ENCODE data around the gene UGT1A4. TPM values are rescaled to one million over a fixed set of nuclear protein-coding genes. Genes with fewer than 3 reads are reported as not detected.

The UGT1A4 gene
- total RNA-seq, 1 experiment from 2014 or later, result 0.12 TPM

DNA sequence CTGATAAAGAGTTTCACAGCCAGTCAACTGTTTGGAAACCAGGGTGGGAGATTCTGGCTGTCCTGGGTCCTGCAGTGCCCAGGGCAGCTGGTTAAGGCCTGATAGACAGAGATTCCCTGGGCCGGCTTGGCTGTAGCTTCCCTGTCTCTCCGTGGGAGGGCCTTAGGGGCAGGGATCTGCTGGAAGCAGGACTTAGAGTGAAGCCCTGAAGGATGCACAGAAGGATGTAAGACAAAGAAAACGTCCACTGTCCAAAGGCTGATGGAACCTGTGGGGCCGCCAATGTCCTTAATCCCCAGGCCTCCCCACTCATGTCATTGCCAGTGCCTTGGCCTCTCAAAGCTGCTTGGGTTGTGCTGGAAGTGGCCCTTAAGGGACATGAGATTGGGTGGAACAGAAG lies 92.6 kb downstream of the UGT1A4 start:
- BruUV-seq (replicated peaks), result no TSS peak
- no peaks in the 10 kb centered on the region for H4K20me1 ChIP-seq (ENCODE audit: insufficient read depth)
- ChIA-PET RAD21 (ENCODE audit: low non-redundant PET in 1 of 2, low total read pairs in 2 of 2, uncharacterized antibody in 2 of 2, unreplicated experiment in 2 of 2) (no interaction called here), CTCF (no interaction called here), POLR2A (no interaction called here)
- ATAC-seq (no peak), DNase-seq (ENCODE audit: low read depth, low spot score) (no peak)
- H3K9me3 ChIP-seq (ENCODE audit: control insufficient read depth in 1 of 2, insufficient read depth in 1 of 2, low read depth in 1 of 2, low read length in 2 of 2), result no peaks in the 10 kb centered on the region
- no peak overlapping the region for H3K27ac ChIP-seq (ENCODE audit: low read depth, low read length)
- intact Hi-C loops (cut with micrococcal nuclease), result no loop called here
- H3K9ac ChIP-seq (ENCODE audit: low read length), result no peak overlapping the region
- no peaks in the 10 kb centered on the region for H3K4me1 ChIP-seq (ENCODE audit: control insufficient read depth in 1 of 2, insufficient read depth in 2 of 2, low read length in 2 of 2)
- no peak overlapping the region for H3K4me2 ChIP-seq (ENCODE audit: low read length)
- H3K4me3 ChIP-seq (replicated peaks in 1 of 2; ENCODE audit: low read depth in 1 of 2, low read length in 2 of 2), result no peak overlapping the region
- H2AFZ ChIP-seq (ENCODE audit: low read depth, low read length, poor library complexity, severe bottlenecking), result no peak overlapping the region
- no peaks in the 10 kb centered on the region for H3K9me2 ChIP-seq (ENCODE audit: insufficient read depth)
- no peaks in the 10 kb centered on the region for H3K36me3 ChIP-seq (ENCODE audit: control insufficient read depth in 1 of 2, insufficient read depth in 2 of 2, low read length in 2 of 2)
- H3K27me3 ChIP-seq (ENCODE audit: insufficient read depth, low read length), result no peaks in the 10 kb centered on the region; the same call in 1 of the 2 replicates
- H3K79me2 ChIP-seq (ENCODE audit: insufficient read depth, low read length), result no peaks in the 10 kb centered on the region
- TF ChIP-seq, protein P1, sequence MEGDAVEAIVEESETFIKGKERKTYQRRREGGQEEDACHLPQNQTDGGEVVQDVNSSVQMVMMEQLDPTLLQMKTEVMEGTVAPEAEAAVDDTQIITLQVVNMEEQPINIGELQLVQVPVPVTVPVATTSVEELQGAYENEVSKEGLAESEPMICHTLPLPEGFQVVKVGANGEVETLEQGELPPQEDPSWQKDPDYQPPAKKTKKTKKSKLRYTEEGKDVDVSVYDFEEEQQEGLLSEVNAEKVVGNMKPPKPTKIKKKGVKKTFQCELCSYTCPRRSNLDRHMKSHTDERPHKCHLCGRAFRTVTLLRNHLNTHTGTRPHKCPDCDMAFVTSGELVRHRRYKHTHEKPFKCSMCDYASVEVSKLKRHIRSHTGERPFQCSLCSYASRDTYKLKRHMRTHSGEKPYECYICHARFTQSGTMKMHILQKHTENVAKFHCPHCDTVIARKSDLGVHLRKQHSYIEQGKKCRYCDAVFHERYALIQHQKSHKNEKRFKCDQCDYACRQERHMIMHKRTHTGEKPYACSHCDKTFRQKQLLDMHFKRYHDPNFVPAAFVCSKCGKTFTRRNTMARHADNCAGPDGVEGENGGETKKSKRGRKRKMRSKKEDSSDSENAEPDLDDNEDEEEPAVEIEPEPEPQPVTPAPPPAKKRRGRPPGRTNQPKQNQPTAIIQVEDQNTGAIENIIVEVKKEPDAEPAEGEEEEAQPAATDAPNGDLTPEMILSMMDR (IDR thresholded peaks at IDR 0.05 in 2 of 3, conservative IDR thresholded peaks at IDR 0.05 in 1 of 3; ENCODE audit: borderline replicate concordance in 1 of 3, insufficient read depth in 1 of 3, low read depth in 2 of 3, low read length in 2 of 3), result no peak
- TF ChIP-seq JUND (IDR thresholded peaks at IDR 0.05) (no peak), RAD21 (IDR thresholded peaks at IDR 0.05; ENCODE audit: low read depth) (no peak), POLR2AphosphoS5 (IDR thresholded peaks at IDR 0.05; ENCODE audit: low read depth, low read length) (no peak), EZH2phosphoT487 (IDR thresholded peaks at IDR 0.05; ENCODE audit: borderline replicate concordance) (no peak), SP1 (IDR thresholded peaks at IDR 0.05; ENCODE audit: low read depth) (no peak), ZNF274 (IDR thresholded peaks at IDR 0.05; ENCODE audit: low read depth, low read length) (no peak), ELF1 (IDR thresholded peaks at IDR 0.05; ENCODE audit: borderline replicate concordance, low read depth) (no peak), CEBPB (IDR thresholded peaks at IDR 0.05; ENCODE audit: low read depth) (no peak), POLR2A (IDR thresholded peaks at IDR 0.05; ENCODE audit: borderline replicate concordance, extremely low read depth, insufficient read depth, insufficient read length) (no peak)
- TF ChIP-seq, protein P2, sequence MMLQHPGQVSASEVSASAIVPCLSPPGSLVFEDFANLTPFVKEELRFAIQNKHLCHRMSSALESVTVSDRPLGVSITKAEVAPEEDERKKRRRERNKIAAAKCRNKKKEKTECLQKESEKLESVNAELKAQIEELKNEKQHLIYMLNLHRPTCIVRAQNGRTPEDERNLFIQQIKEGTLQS (IDR thresholded peaks at IDR 0.05), result no peak
- TF ChIP-seq, protein P3, sequence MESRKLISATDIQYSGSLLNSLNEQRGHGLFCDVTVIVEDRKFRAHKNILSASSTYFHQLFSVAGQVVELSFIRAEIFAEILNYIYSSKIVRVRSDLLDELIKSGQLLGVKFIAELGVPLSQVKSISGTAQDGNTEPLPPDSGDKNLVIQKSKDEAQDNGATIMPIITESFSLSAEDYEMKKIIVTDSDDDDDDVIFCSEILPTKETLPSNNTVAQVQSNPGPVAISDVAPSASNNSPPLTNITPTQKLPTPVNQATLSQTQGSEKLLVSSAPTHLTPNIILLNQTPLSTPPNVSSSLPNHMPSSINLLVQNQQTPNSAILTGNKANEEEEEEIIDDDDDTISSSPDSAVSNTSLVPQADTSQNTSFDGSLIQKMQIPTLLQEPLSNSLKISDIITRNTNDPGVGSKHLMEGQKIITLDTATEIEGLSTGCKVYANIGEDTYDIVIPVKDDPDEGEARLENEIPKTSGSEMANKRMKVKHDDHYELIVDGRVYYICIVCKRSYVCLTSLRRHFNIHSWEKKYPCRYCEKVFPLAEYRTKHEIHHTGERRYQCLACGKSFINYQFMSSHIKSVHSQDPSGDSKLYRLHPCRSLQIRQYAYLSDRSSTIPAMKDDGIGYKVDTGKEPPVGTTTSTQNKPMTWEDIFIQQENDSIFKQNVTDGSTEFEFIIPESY (IDR thresholded peaks at IDR 0.05; ENCODE audit: extremely low read depth, insufficient replicate concordance, low read length), result no peak

Measured in HCT116 (cell line).